ENCODE measurements around the gene RANBP10. TPM values are rescaled to one million over a fixed set of nuclear protein-coding genes. Genes with fewer than 3 reads are reported as not detected.

Gene RANBP10
- total RNA-seq, 4 donors from 2014 or later = 6.0 to 9.8 (median 8.3) TPM

GRCh38 chr16:67675579-67675935 is 130.8 kb downstream of the RANBP10 start:
- no peak for ATAC-seq (ENCODE audit: low FRiP score)

DNA sequence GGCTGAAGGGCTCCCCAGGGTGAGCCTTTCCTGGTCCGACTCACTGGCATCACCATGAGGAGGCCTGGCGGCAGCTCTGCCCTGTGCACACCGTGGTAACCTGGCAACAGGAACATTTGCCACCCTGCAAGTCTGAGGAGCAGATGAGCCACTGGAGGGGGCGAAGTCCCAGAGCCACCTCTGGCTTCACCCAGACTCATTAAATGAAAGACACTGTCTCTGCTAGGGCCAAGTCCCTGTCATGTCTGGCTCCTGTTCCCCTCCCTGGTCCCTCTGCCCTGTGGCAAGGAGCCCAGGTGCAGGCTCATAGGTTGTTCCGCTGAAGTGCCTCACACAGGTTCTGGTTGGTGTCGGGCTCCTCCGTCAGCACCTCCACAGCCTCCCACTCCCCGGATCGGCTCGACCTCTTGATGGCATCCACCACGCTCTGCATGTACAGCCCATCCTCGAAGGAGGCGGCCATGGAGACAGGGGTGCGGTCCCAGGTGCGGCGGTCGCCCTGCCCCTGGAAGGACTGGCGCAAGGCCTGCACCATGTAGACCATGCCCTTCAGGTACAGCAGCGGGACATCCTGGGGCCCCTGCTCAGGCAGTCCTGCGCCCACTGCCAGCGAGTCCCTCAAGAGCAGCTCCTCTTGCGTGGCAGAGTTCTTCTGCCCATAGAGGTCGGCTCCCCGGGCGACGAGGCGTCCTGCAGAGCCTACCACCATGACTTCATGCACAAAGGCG is 131.3 kb downstream of the RANBP10 start:
- no peak for DNase-seq (ENCODE audit: low spot score)
- TF ChIP-seq, protein P1, sequence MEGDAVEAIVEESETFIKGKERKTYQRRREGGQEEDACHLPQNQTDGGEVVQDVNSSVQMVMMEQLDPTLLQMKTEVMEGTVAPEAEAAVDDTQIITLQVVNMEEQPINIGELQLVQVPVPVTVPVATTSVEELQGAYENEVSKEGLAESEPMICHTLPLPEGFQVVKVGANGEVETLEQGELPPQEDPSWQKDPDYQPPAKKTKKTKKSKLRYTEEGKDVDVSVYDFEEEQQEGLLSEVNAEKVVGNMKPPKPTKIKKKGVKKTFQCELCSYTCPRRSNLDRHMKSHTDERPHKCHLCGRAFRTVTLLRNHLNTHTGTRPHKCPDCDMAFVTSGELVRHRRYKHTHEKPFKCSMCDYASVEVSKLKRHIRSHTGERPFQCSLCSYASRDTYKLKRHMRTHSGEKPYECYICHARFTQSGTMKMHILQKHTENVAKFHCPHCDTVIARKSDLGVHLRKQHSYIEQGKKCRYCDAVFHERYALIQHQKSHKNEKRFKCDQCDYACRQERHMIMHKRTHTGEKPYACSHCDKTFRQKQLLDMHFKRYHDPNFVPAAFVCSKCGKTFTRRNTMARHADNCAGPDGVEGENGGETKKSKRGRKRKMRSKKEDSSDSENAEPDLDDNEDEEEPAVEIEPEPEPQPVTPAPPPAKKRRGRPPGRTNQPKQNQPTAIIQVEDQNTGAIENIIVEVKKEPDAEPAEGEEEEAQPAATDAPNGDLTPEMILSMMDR (IDR thresholded peaks at IDR 0.05) = no peak
- ATAC-seq (ENCODE audit: low FRiP score) = no peak

More at GRCh38 chr16:67675579-67675935, 130.8 kb downstream of the RANBP10 start:
- DNase-seq (ENCODE audit: low spot score) = no peak
- TF ChIP-seq, protein P1 (IDR thresholded peaks at IDR 0.05) = no peak

GRCh38 chr16:67673712-67674580 is 132.4 kb downstream of the RANBP10 start:
- TF ChIP-seq, protein P1 (IDR thresholded peaks at IDR 0.05) = no peak
- ATAC-seq (ENCODE audit: low FRiP score) (no peak), DNase-seq (ENCODE audit: low spot score) (no peak)

Small RNA genes lying within 50 kb of the gene (small RNA-seq; reads per million reads assigned to genes)
- not detected for gene AC040162.2

Other genes starting within 250 kb of the RANBP10 start
- 10 to 100 TPM; 24.2 to 42.9 (median 28.2) TPM for gene CTCF, start 244.0 kb downstream of the RANBP10 start, total RNA-seq
- 1 to 10 TPM in 3 of 4 donors, under 1 TPM in 1; 0.93 to 7.6 (median 2.4) TPM for gene CARMIL2, start 161.4 kb downstream of the RANBP10 start, total RNA-seq
- gene ACD, start 146.3 kb downstream of the RANBP10 start, total RNA-seq = 10 to 100 TPM in 3 of 4 donors, 1 to 10 TPM in 1; 9.5 to 21.3 (median 18.4) TPM
- 10 to 100 TPM in 1 of 4 donors, 1 to 10 TPM in 3; 3.2 to 12.5 (median 4.6) TPM for gene PARD6A, start 145.6 kb downstream of the RANBP10 start, total RNA-seq
- 10 to 100 TPM in 3 of 4 donors, 1 to 10 TPM in 1; 7.7 to 17.8 (median 13.7) TPM for gene ENKD1, start 139.8 kb downstream of the RANBP10 start, total RNA-seq
- gene C16orf86, start 139.7 kb downstream of the RANBP10 start, total RNA-seq = 1 to 10 TPM; 5.0 to 8.3 (median 7.6) TPM
- gene GFOD2, start 87.2 kb downstream of the RANBP10 start, total RNA-seq = 10 to 100 TPM; 10.9 to 25.2 (median 20.1) TPM
- 1 to 10 TPM in 2 of 4 donors, under 1 TPM in 2; 0.60 to 1.9 (median 1.1) TPM for gene TSNAXIP1, start 329 bp upstream of the RANBP10 start, total RNA-seq
- gene THAP11, start 35.8 kb upstream of the RANBP10 start, total RNA-seq = 10 to 100 TPM; 37.4 to 61.6 (median 48.3) TPM
- gene NUTF2, start 40.4 kb upstream of the RANBP10 start, total RNA-seq = 100 to 1,000 TPM in 2 of 4 donors, 10 to 100 TPM in 2; 79.0 to 150 (median 110) TPM
- gene CENPT, start 41.1 kb upstream of the RANBP10 start, total RNA-seq = 100 to 1,000 TPM in 1 of 4 donors, 10 to 100 TPM in 3; 22.9 to 135 (median 37.8) TPM
- 10 to 100 TPM; 27.3 to 92.2 (median 43.0) TPM for gene EDC4, start 66.5 kb upstream of the RANBP10 start, total RNA-seq
- 1 to 10 TPM in 2 of 4 donors, not detected in 2; 3.0 to 5.5 TPM for gene NRN1L, start 78.3 kb upstream of the RANBP10 start, total RNA-seq
- 10 to 100 TPM; 16.1 to 24.6 (median 19.9) TPM for gene PSKH1, start 86.7 kb upstream of the RANBP10 start, total RNA-seq
- gene CTRL, start 125.3 kb upstream of the RANBP10 start, total RNA-seq = 1 to 10 TPM in 3 of 4 donors, under 1 TPM in 1; 0.65 to 5.0 (median 2.3) TPM
- 10 to 100 TPM; 29.9 to 53.0 (median 45.3) TPM for gene PSMB10, start 130.3 kb upstream of the RANBP10 start, total RNA-seq
- 10 to 100 TPM in 3 of 4 donors, 1 to 10 TPM in 1; 7.7 to 52.2 (median 13.0) TPM for gene LCAT, start 137.6 kb upstream of the RANBP10 start, total RNA-seq
- gene SLC12A4, start 162.1 kb upstream of the RANBP10 start, total RNA-seq = 10 to 100 TPM; 39.4 to 92.2 (median 70.8) TPM
- under 1 TPM in 2 of 4 donors, not detected in 2; 0.24 to 0.63 TPM for gene DPEP3, start 173.9 kb upstream of the RANBP10 start, total RNA-seq
- 1 to 10 TPM; 4.0 to 8.7 (median 4.8) TPM for gene DPEP2, start 192.9 kb upstream of the RANBP10 start, total RNA-seq
- gene DPEP2NB, start 209.4 kb upstream of the RANBP10 start, total RNA-seq = not detected
- 10 to 100 TPM in 1 of 4 donors, 1 to 10 TPM in 3; 6.4 to 13.5 (median 6.8) TPM for gene DDX28, start 216.7 kb upstream of the RANBP10 start, total RNA-seq
- 10 to 100 TPM in 2 of 4 donors, 1 to 10 TPM in 2; 6.7 to 17.9 (median 10.2) TPM for gene DUS2, start 216.7 kb upstream of the RANBP10 start, total RNA-seq

Data from omental fat pad (tissue), 4 donors.